K562 (cell line): ENCODE data around the gene RITA1. TPM values are rescaled to one million over a fixed set of nuclear protein-coding genes. Genes with fewer than 3 reads are reported as not detected.

Source experiments
- DNMT1 ChIP-seq: fragments of 450-650 bp; IDR thresholded peaks from 2 replicates; pipeline ENCODE4 v1.6.1; 2016; ENCODE audit warnings: antibody characterized with exemption, mild to moderate bottlenecking
- HMG20A ChIP-seq: fragments of 450-650 bp; formaldehyde crosslinking; conservative IDR thresholded peaks from 2 replicates; pipeline ENCODE4 v1.4.0; 2020; ENCODE audit warnings: mild to moderate bottlenecking, mixed read lengths
- KDM1A ChIP-seq, 2 experiments: fragments of 450-650 bp; IDR thresholded peaks; 2 replicates each; pipeline ENCODE4 v1.6.1; 2016; ENCODE audit warnings: mild to moderate bottlenecking in 2 of 2
- NCOA6 ChIP-seq: fragments of 450-650 bp; IDR thresholded peaks from 2 replicates; pipeline ENCODE4 v1.6.1; 2017; ENCODE audit warnings: mild to moderate bottlenecking
- NFIC ChIP-seq: fragments of 450-650 bp; IDR thresholded peaks from 2 replicates; pipeline ENCODE4 v1.6.1; 2017; ENCODE audit warnings: mild to moderate bottlenecking, inconsistent platforms
- POLR2G ChIP-seq: fragments of 200-400 bp; formaldehyde crosslinking; IDR thresholded peaks from 2 replicates; pipeline ENCODE4 v1.6.1; 2017; ENCODE audit warnings: low read depth, mild to moderate bottlenecking, antibody characterized with exemption, low read length, moderate library complexity
- ZNF316 ChIP-seq: fragments of 450-650 bp; IDR thresholded peaks from 2 replicates; pipeline ENCODE4 v1.6.1; 2016
- ZNF766 ChIP-seq: fragments of 200-800 bp; sonication (Bioruptor generic); conservative IDR thresholded peaks from 2 replicates; pipeline ENCODE4 v1.6.1; 2016; ENCODE audit warnings: missing genetic modification characterization, missing compliant biosample characterization
- polyA plus RNA-seq, 8 experiments: library from polyadenylated mRNA; depleted of rRNA in 4 of 8; stranded (reverse) in 5 of 8; unstranded in 3 of 8; fragments of >200 nt; fragmentation: Nextera tagmentation in 2 of 8; fragmentation: Illumina TruSeq in 1 of 8; extraction: Ambion mirVana in 2 of 8; extraction: Trizol in 1 of 8; gene quantifications; 2 replicates each; pipeline versions ENCODE4 v1.2.1 to v1.2.3, GENCODE V29; 2011 to 2014; ENCODE audit warnings: inconsistent platforms in 1 of 8, missing spikeins in 1 of 8
- total RNA-seq, 7 experiments: library from RNA; depleted of rRNA in 6 of 7; stranded (reverse); fragments of >200 nt in 6 of 7; fragmentation: Illumina TruSeq in 2 of 7; extraction: Trizol in 2 of 7; gene quantifications; 2 replicates each; pipeline versions ENCODE4 v1.2.1 to v1.2.3, GENCODE V29; 2011 to 2021; ENCODE audit warnings: low replicate concordance in 1 of 7
- TF ChIP-seq, protein P1 (sequence below): sonication (generic); IDR thresholded peaks from 2 replicates; pipeline ENCODE4 v1.6.1; 2016
- TF ChIP-seq, protein P2 (sequence below): sonication (generic); formaldehyde crosslinking; IDR thresholded peaks from 2 replicates; pipeline ENCODE4 v1.8.0; 2022; ENCODE audit warnings: missing genetic modification reagents, mild to moderate bottlenecking, borderline replicate concordance
- TF ChIP-seq, protein P3 (sequence below): fragments of 450-650 bp; IDR thresholded peaks from 2 replicates; pipeline ENCODE4 v1.6.1; 2017; ENCODE audit warnings: antibody characterized with exemption, mild to moderate bottlenecking

Gene RITA1
- total and polyA plus RNA-seq, 9 of the 15 experiments (the other 6 are each of a cell fraction or from before 2014, with no cell fraction given), result 2.8 to 40.4 (median 18.0) TPM

DNA sequence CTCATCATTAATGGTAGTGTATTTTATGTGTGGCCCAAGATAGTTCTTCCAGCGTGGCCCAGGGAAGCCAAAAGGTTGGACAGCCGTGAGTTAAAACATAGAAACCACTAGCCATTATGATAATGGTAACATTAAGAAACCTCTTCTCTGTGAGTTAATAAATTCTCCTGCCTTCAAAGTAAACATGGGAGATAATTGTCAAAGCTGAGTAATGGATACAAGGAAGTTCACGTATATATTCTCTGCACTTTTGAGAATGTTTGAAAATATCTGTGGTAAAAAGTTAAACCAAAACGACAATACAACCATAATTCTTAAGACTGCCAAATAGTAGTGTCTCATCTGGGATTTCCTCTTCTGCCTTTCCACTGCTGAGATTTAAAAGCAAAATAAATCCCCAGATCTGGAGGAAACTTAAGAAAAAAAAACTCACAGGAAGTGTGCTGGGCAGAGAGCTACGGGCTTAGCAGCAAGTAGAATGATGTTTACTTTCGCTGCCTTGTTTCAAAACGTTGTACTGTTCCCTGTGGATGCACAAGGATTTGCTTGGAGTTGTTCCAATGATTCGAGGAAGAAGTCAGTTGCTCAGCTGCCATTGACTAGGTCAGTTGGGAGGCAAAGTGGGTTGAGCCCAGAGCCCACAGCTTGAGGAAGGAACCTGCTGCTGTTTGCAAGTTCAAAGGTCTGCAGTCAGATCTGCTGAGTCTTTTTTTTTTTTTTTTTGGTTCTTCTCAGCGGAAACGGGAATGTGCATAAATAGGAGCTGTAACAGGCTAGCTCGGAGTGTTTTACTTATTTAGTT, 37.4 kb downstream of the RITA1 start (continued):
- TF ChIP-seq, protein P1, sequence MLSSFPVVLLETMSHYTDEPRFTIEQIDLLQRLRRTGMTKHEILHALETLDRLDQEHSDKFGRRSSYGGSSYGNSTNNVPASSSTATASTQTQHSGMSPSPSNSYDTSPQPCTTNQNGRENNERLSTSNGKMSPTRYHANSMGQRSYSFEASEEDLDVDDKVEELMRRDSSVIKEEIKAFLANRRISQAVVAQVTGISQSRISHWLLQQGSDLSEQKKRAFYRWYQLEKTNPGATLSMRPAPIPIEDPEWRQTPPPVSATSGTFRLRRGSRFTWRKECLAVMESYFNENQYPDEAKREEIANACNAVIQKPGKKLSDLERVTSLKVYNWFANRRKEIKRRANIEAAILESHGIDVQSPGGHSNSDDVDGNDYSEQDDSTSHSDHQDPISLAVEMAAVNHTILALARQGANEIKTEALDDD, result 0 out of 2 replicates have a peak, but pooled peaks have one; percentile 31
- TF ChIP-seq NCOA6 (no peak), HMG20A (CRISPR knock-in tag) (no peak), POLR2G (no peak), ZNF766 (CRISPR knock-in tag) (peak; percentile 97), DNMT1 (no peak), KDM1A (IDR thresholded peaks at IDR 0.05) (peak; percentile 77 to 79), NFIC (peak; percentile 41), ZNF316 (peak; percentile 76)
- TF ChIP-seq, protein P2, sequence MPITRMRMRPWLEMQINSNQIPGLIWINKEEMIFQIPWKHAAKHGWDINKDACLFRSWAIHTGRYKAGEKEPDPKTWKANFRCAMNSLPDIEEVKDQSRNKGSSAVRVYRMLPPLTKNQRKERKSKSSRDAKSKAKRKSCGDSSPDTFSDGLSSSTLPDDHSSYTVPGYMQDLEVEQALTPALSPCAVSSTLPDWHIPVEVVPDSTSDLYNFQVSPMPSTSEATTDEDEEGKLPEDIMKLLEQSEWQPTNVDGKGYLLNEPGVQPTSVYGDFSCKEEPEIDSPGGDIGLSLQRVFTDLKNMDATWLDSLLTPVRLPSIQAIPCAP (CRISPR knock-in tag), result no peak
- TF ChIP-seq, protein P3, sequence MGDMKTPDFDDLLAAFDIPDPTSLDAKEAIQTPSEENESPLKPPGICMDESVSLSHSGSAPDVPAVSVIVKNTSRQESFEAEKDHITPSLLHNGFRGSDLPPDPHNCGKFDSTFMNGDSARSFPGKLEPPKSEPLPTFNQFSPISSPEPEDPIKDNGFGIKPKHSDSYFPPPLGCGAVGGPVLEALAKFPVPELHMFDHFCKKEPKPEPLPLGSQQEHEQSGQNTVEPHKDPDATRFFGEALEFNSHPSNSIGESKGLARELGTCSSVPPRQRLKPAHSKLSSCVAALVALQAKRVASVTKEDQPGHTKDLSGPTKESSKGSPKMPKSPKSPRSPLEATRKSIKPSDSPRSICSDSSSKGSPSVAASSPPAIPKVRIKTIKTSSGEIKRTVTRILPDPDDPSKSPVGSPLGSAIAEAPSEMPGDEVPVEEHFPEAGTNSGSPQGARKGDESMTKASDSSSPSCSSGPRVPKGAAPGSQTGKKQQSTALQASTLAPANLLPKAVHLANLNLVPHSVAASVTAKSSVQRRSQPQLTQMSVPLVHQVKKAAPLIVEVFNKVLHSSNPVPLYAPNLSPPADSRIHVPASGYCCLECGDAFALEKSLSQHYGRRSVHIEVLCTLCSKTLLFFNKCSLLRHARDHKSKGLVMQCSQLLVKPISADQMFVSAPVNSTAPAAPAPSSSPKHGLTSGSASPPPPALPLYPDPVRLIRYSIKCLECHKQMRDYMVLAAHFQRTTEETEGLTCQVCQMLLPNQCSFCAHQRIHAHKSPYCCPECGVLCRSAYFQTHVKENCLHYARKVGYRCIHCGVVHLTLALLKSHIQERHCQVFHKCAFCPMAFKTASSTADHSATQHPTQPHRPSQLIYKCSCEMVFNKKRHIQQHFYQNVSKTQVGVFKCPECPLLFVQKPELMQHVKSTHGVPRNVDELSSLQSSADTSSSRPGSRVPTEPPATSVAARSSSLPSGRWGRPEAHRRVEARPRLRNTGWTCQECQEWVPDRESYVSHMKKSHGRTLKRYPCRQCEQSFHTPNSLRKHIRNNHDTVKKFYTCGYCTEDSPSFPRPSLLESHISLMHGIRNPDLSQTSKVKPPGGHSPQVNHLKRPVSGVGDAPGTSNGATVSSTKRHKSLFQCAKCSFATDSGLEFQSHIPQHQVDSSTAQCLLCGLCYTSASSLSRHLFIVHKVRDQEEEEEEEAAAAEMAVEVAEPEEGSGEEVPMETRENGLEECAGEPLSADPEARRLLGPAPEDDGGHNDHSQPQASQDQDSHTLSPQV, result no peak
